Kasumi-1 (cell line): Measurements from ENCODE around the gene IFNGR1.
A peak's percentile ranks its signal among the peaks of the same experiment; 100 is the strongest.
"Not testable (repeated sequence)": the region's sequence is repeated elsewhere in the genome, so short reads cannot be mapped to it uniquely, and the experiment has no call there.

Experiments used
- DNase-seq, 2 experiments: peaks; one replicate each; lab custom pipeline; 2025; lab: John Stamatoyannopoulos, UW

IFNGR1 gene

GRCh38 chr6:137218917-137219663, at the start of gene IFNGR1:
IFNGR1 (minus strand) TSS chr6:137219385; CDS start chr6:137219327, 58 bp downstream.
- DNase-seq, result peak; percentile 83 to 89

- DNase-seq, result no peak
Measured at GRCh38 chr6:137268911-137269310, 49.7 kb upstream of the IFNGR1 start.

DNA sequence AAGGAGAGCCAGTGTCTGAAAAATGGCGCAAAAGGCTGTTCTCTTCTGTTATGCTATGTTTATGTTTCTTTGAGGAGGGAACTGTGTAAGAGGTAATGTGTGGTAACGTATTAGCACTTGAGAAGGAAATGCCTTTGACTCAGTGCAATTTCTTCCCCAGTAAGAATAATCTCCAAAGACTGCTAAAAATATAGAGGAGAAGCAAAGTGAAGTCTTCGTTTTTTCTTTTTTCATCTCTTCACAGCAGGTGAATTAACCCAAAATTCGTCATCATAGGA, 47.1 kb upstream of the IFNGR1 start:
- no peak for DNase-seq

DNA sequence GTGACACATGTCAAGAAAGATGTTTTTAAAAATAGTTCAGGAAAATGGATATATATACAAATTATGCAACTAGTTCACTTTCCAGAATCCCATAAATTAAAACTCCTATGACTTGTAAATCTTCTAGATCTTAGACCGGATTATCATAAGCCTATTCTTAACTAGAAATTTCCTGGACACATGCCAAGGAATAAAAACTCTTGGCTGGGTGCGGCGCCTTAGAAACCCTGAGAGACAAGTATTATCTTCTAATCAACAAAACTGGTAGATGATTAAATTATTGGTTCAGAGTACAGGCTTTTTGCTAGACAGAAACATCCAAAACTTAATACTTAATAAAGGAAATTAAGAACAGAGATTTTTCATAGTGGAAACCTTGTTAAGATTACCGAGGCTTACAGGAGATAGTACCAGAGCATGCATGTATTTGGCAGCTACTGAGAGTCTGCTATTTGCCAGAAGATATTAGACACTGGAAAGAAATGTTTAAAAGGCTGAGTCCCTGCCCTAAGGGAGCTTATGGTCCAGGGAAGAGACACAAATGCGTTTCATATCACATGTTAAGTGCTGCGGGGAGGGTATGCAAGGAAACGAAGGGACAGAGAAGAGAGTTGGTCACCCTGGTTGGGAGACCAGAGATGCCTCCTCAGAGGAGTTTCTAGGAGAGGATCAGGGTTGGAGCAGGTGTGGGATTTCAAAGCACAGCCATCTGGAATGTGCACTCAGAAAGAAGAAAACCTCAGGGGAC, 46.5 kb upstream of the IFNGR1 start:
- no peak for DNase-seq

GRCh38 chr6:137264311-137265075, 45.3 kb upstream of the IFNGR1 start:
- DNase-seq, result no peak

- DNase-seq, result peak; percentile 11 to 16
Measured at GRCh38 chr6:137261761-137262160, 42.6 kb upstream of the IFNGR1 start.

GRCh38 chr6:137261361-137261760, 42.2 kb upstream of the IFNGR1 start:
- no peak for DNase-seq

- DNase-seq, result no peak
Measured at GRCh38 chr6:137260217-137260616, 41.0 kb upstream of the IFNGR1 start.

- no peak for DNase-seq
Measured at GRCh38 chr6:137259349-137259748, 40.2 kb upstream of the IFNGR1 start.

- no peak for DNase-seq
Measured at GRCh38 chr6:137258170-137258569, 39.0 kb upstream of the IFNGR1 start.

DNA sequence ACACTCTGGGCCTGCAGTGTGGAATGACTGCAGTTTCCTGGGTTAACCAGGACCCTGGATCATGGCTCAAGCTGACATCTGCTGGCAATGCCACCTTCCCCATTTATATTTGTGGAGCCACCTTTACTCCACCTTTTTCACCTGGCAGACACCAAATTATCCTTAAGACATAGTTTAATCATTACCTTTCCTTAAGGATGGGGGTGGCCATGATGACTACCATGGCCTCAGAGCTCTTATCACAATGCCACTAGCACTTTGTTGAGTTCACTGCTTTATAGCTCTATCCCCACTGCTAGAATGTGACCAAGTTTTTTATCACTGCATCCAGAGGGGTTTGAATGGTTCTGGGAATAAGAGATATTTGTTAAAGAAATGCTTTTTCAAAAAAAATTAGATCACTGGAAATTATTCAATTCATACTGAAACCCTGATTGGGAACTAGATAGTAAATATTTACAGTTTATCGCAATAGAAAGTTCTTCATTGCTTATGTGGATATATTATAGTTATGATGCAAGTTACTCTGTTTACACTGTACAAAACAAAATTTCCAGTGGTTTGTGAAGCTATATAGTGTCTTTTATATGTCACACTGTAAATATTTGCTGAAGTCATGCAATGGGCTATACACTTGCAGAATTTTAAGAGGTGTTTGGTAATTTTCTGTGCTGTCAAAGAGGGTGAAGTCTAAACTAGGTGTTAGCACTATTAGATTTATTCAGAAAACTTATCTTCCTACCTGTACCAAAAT, 37.3 kb upstream of the IFNGR1 start:
- no peak for DNase-seq

DNA sequence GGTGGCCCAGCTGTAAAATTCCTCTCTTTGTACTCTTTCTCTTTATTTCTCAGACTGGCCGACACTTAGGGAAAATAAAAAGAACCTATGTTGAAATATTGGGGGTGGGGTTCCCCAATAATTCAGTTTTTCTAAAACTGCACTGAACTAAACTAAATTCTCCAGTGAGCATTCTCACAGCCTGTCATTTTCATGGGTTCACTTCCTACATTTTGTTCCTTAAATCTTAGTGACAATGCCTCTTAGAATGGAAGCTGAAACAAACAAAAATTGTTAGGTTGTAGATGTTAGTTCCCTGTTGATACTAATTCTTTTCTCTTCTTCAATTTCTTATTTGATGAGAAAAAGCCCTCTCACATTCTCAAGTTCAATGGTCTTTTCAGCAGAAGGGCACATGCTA, 35.8 kb upstream of the IFNGR1 start:
- DNase-seq, result no peak

DNA sequence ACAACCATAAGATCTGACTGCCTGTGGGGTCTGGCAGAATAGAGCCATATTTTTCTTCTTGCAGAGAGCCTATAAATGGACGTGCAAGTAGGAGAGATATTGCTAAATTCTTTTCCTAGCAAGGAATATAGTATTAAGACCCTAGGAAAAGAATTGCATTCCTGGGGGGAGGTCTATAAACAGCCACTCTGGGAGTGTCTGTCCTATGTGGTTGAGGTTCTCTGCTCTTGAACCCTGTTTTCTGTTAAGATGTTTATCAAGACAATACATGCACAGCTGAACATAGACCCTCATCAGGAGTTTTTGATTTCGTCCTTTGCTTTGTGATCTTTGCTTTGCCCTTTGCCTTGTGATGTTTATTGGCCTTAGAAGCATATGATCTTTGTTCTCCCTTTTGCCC, 35.2 kb upstream of the IFNGR1 start:
- not testable (repeated sequence) for DNase-seq

GRCh38 chr6:137248702-137249101, 29.5 kb upstream of the IFNGR1 start:
- DNase-seq, result peak; percentile 47 to 51

GRCh38 chr6:137247724-137248123, 28.5 kb upstream of the IFNGR1 start:
- DNase-seq, result no peak

DNA sequence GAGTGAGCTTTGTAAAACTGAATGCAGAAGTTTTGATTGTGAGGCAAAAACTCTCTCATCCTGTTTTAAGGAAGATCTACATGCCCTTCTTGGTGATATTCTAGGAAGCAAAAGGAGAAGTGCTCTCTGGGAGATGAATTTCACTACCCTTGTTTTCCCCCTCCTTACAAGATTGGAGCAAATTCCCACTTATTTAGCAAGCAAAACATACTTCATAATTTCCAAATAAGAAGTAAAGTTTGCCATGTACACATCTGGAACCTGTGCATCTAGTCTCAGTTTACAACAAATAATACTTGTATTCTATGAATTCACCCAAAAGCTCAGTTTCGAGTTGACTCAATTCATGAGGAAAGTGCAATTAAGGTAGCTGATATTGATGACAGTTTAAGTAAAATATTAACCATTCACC, 27.6 kb upstream of the IFNGR1 start:
- no peak for DNase-seq

DNA sequence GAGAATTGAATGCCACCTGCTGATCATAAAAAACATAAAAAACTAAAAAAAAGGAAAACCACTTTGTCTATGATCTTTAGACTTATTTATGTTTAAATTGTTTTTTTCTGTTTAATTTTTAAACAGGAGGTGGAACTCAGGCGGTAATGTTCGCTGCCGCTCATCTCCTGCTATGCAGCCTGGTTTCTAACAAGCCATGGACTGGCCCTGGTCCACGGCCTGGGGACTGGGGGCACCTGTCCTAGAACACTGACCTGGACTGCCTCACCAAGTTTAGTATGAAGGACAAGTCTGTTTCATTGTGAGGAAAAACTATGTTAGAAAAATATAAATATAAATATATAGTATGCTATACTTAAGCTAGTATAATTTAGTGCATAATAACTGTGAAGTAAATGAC, 27.0 kb upstream of the IFNGR1 start:
- DNase-seq, result no peak

DNA sequence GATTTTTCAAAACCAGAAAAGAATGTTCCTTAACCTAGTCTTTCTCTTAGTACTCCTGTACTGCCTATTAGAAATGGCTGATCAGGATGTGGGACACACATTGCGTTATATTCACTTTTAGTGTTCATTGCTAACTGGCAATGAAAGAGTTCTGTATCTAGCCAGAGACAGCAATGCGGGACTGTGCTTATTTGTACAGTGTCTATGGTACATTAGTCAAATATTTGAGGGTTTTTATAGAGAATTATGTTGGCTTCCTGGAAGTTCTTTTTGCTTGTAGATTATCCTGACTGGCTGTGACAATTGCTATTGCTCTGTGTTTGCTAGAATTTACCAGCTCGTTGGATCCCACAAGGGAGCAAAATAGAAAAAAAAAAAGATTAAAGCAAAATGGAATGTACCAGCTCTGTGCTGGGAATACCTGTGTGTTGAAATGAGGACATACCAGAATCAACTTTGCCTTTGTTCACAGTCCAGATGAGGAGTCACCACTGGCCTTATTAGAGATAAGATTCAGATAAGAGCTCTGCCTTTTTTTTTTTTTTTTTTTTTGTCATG, 22.4 kb upstream of the IFNGR1 start:
- no peak for DNase-seq

DNA sequence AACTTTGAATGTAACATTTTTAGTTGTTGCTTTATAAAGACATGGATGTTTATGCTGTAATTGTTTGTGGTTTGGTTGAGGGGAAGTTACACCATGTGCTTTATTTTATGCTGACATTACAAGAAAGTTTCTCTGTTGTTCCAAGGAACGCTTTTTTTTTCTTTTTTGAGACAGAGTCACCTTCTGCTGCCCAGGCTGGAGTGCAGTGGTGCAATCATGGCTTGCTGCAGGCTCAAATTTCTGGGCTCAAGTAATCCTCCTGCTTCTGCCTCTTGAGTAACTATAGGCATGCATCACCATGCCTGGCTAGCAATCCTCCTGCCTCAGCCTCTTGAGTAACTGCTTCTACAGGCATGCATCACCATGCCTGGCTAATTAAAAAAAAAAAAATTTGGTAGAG, 21.0 kb upstream of the IFNGR1 start:
- DNase-seq, result peak; percentile 52 to 74

- no peak for DNase-seq
Measured at GRCh38 chr6:137237413-137238170, 18.4 kb upstream of the IFNGR1 start.
